ENCODE measurements around the gene MBD3L2.

MBD3L2 gene

DNA sequence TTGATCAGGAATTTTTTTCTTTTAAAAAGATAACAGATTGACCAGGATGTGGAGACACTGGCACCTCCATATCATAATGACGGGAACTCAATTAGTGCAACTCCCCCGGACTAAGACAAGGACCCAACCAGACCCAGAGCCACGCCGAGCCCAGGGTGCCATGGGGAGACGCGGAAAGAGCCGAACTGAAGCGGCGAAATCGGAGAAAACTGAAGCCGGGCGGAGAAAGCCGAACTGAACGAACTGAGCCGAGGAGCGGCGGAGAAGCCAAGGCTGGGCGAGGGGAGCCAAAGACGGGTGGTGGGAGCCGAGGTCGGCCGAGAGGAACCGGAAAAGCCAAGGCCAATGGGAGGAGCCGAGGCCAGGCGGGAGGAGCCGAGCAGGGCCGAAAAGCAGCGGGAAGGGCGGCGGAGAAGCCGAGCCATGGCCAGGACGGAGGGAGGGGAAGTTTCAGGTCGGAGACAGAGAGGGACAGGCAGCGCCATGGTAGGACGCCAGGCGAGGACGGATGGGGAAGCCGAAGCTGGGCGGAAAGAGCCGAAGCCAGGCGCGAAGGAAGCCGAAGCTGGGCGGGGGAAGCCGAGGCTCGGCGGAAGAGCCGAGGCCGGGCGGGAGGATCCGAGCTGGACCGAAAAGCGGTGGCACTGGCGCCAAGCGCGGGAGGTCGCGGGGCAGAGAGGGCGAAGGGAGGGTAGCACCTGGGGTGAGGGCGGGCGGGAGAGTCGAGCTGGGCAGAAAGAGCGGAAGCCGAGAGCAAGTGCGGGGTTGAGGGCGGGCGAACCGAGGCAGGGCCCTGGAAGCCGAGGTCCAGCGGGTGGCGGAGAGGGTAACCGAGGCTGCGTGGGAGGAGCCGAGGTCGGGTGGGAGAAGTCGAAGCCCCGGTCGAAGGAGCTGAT, 49.8 kb downstream of the MBD3L2 start:
- TF ChIP-seq CTCF (conservative IDR thresholded peaks at IDR 0.05): no peak
- no peak for TF ChIP-seq ZFX (IDR thresholded peaks at IDR 0.05)

DNA sequence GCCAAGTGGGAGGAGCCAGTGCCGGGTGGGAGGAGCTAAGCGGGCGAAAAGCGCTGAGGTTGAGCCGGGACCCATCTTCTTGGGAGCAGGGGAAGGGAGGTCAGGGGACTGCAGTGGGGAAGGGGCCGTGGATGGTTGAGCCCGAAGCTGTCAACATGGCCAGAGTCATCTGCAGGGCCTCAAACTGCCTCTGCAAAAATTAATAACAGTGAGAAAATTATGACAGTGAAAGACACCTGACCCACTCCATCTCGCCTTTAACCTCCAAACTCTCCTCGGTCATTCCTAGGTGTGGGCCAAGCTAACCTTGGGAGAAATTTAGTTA, 50.4 kb downstream of the MBD3L2 start:
- TF ChIP-seq CTCF (conservative IDR thresholded peaks at IDR 0.05): no peak
- TF ChIP-seq ZFX (IDR thresholded peaks at IDR 0.05): no peak

More for the DNA sequence above, 49.8 kb downstream of the MBD3L2 start:
- peak overlapping the region; percentile 79 for H3K27ac ChIP-seq

More for the DNA sequence above, 50.4 kb downstream of the MBD3L2 start:
- peak overlapping the region; percentile 79 for H3K27ac ChIP-seq
